A673 (cell line): ENCODE results near the gene GRB7.

Experiments used
- CTCF ChIP-seq: fragments of 300-800, 200-600 bp; sonication (generic); conservative IDR thresholded peaks from 2 replicates; pipeline ENCODE4 v1.5.1; 2017; ENCODE audit warnings: low read depth, mild to moderate bottlenecking, antibody characterized with exemption, low read length, moderate library complexity, mixed read lengths
- EZH2 ChIP-seq: fragments of 200-600 bp; sonication (generic); IDR thresholded peaks from 2 replicates; pipeline ENCODE4 v1.6.1; 2017; ENCODE audit warnings: borderline replicate concordance, low read depth, mild to moderate bottlenecking, mixed read lengths, antibody characterized with exemption, low read length; ENCODE audit not compliant: poor library complexity, severe bottlenecking

GRCh38 chr17:39787743-39788484 lies 50.2 kb downstream of the GRB7 start:
- no peak for TF ChIP-seq CTCF
- TF ChIP-seq EZH2, result no peak
